HG02840 (cell line): Measurements from ENCODE around the gene TCOF1.
"Not testable (repeated sequence)": the region's sequence is repeated elsewhere in the genome, so short reads cannot be mapped to it uniquely, and the experiment has no call there.

ENCODE experiments used
- ATAC-seq: cut with Tn5 transposase; IDR thresholded peaks from one replicate; pipeline ENCODE4 v1.9.1; 2021; ENCODE audit warnings: mild to moderate bottlenecking, moderate library complexity, moderate number of reproducible peaks; ENCODE audit not compliant: unreplicated experiment, low FRiP score

The TCOF1 gene

GRCh38 chr5:150402229-150402773, 44.8 kb downstream of the TCOF1 start:
- no peak for ATAC-seq

- no peak for ATAC-seq
Measured at GRCh38 chr5:150402901-150403342, 45.4 kb downstream of the TCOF1 start.

- ATAC-seq = no peak
Measured at GRCh38 chr5:150404121-150404520, 46.6 kb downstream of the TCOF1 start.

GRCh38 chr5:150404535-150404934, 47.0 kb downstream of the TCOF1 start:
- no peak for ATAC-seq

- ATAC-seq = no peak
Measured at GRCh38 chr5:150404941-150405816, 47.7 kb downstream of the TCOF1 start.

GRCh38 chr5:150406103-150406722, 48.7 kb downstream of the TCOF1 start:
- no peak for ATAC-seq

- ATAC-seq = no peak
Measured at GRCh38 chr5:150406723-150407095, 49.2 kb downstream of the TCOF1 start.

- ATAC-seq = no peak
Measured at GRCh38 chr5:150407096-150407720, 49.7 kb downstream of the TCOF1 start.

- ATAC-seq = no peak
Measured at GRCh38 chr5:150408231-150408943, 50.9 kb downstream of the TCOF1 start.

GRCh38 chr5:150409638-150410523, 52.4 kb downstream of the TCOF1 start:
- ATAC-seq = no peak

- ATAC-seq = no peak
Measured at GRCh38 chr5:150410524-150411244, 53.2 kb downstream of the TCOF1 start.

- ATAC-seq = no peak
Measured at GRCh38 chr5:150411245-150411979, 53.9 kb downstream of the TCOF1 start.

GRCh38 chr5:150412319-150413175, 55.0 kb downstream of the TCOF1 start, which contains the start of gene CD74:
TSS of gene CD74 (minus strand) at chr5:150412910. CDS start at chr5:150412749, 161 bp downstream.
- peak; percentile 78 for ATAC-seq

GRCh38 chr5:150413176-150413901, 55.8 kb downstream of the TCOF1 start:
- no peak for ATAC-seq

GRCh38 chr5:150413902-150414790, 56.6 kb downstream of the TCOF1 start:
- not testable (repeated sequence) for ATAC-seq
